Measurements from ENCODE around the gene TBCD. TPM values are rescaled to one million over a fixed set of nuclear protein-coding genes. Genes with fewer than 3 reads are reported as not detected.

Gene TBCD
- total RNA-seq, 3 donors from 2014 or later, result 63.5 to 76.7 (median 66.1) TPM

DNA sequence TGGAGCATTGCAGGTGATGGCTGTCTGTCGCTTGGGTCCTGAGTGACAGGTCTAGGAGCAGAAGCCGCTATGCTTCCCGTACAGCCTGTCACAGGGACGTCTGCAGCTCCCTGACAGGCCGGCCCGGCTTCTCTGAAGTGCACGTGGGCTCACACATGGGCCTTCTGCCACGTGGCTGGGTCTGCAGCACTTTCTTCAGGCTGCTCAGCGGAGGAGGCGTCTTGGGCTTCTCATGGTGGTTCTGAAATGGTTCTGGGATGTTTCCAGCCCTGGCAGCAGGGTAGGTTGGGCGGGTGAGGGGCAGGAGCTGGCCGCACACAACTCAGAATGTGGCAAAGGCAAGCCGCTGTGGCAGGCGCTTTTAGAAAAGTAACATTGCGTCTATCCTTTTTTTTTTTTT lies 168.3 kb downstream of the TBCD start:
- no peaks in the 10 kb centered on the region for H3K27me3 Mint-ChIP-seq (ENCODE audit: low read depth)
- ATAC-seq (no peak), DNase-seq (no peak)
- H3K9me3 Mint-ChIP-seq, result no peaks in the 10 kb centered on the region
- peaks cover 29% of the 10 kb centered on the region for H3K36me3 Mint-ChIP-seq (ENCODE audit: insufficient read depth)
- peaks cover 8% of the 10 kb centered on the region for H3K4me1 Mint-ChIP-seq (ENCODE audit: low read depth)
- H3K4me3 Mint-ChIP-seq, result no peak overlapping the region

- Mint-ChIP-seq H3K4me1 (ENCODE audit: low read depth) (peaks cover 7% of the 10 kb centered on the region), H3K4me3 (no peak overlapping the region), H3K9me3 (no peaks in the 10 kb centered on the region), H3K36me3 (ENCODE audit: insufficient read depth) (peaks cover 25% of the 10 kb centered on the region), H3K27me3 (ENCODE audit: low read depth) (no peaks in the 10 kb centered on the region)
- DNase-seq (no peak), ATAC-seq (no peak)
Observed at GRCh38 chr17:82920715-82921114, 168.8 kb downstream of the TBCD start.

DNA sequence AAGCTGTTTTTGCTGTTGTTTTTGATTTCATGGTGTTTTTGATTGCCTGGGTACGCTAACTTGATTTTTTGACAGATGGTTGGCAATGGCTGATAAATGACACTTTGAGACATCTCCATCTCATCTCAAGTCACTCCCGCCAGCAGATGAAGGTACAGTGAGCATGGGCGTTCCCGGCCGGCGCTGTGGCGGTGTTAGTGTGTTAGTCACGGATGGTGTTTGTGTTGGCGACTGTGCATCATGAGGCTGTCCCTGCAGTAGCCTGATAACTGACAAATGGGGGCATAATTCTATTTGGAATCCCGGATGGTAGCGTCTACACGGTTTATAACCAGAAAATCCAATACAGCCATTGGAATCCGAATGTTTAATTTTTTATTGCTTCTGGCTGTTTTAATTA lies 169.6 kb downstream of the TBCD start:
- DNase-seq (no peak), ATAC-seq (no peak)
- Mint-ChIP-seq H3K36me3 (ENCODE audit: insufficient read depth) (peaks cover 24% of the 10 kb centered on the region), H3K4me3 (no peak overlapping the region), H3K4me1 (ENCODE audit: low read depth) (peaks cover 3% of the 10 kb centered on the region), H3K27me3 (ENCODE audit: low read depth) (no peaks in the 10 kb centered on the region), H3K9me3 (no peaks in the 10 kb centered on the region)

GRCh38 chr17:82922646-82923045 lies 170.8 kb downstream of the TBCD start:
- H3K9me3 Mint-ChIP-seq, result no peaks in the 10 kb centered on the region
- no peak overlapping the region for H3K4me3 Mint-ChIP-seq
- ATAC-seq, result no peak
- no peaks in the 10 kb centered on the region for H3K27me3 Mint-ChIP-seq (ENCODE audit: low read depth)
- H3K4me1 Mint-ChIP-seq (ENCODE audit: low read depth), result no peaks in the 10 kb centered on the region
- H3K36me3 Mint-ChIP-seq (ENCODE audit: insufficient read depth), result peaks cover 25% of the 10 kb centered on the region
- DNase-seq, result no peak

- peaks cover 25% of the 10 kb centered on the region for H3K36me3 Mint-ChIP-seq (ENCODE audit: insufficient read depth)
- no peaks in the 10 kb centered on the region for H3K9me3 Mint-ChIP-seq
Observed at GRCh38 chr17:82923366-82924113, 171.7 kb downstream of the TBCD start.

GRCh38 chr17:82924214-82924613 lies 172.3 kb downstream of the TBCD start:
- Mint-ChIP-seq H3K4me3 (no peak overlapping the region), H3K27me3 (ENCODE audit: low read depth) (no peaks in the 10 kb centered on the region), H3K36me3 (ENCODE audit: insufficient read depth) (peaks cover 27% of the 10 kb centered on the region), H3K9me3 (no peaks in the 10 kb centered on the region), H3K4me1 (ENCODE audit: low read depth) (no peaks in the 10 kb centered on the region)
- DNase-seq (no peak), ATAC-seq (no peak)

More at GRCh38 chr17:82923366-82924113, 171.7 kb downstream of the TBCD start:
- no peaks in the 10 kb centered on the region for H3K27me3 Mint-ChIP-seq (ENCODE audit: low read depth)
- no peak for DNase-seq
- no peak for ATAC-seq
- H3K4me1 Mint-ChIP-seq (ENCODE audit: low read depth), result no peaks in the 10 kb centered on the region
- no peak overlapping the region for H3K4me3 Mint-ChIP-seq

DNA sequence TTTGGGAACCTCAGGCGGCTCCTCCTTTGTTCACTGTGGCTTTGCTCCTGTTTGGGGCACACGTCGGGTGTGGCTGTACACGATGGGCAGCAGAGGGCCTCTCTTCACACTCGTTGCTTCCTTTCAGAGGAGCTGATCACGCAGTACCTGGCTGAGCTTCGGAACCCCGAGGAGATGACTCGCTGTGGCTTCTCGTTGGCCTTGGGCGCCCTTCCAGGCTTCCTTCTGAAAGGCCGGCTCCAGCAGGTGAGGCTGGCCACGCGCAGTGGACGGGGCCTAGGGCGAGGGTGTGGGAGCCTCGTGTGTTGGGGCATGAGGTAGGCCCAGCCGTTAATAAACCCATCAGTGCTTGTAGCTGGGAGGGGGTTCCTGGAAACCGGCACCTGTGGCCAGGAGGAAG lies 172.9 kb downstream of the TBCD start:
- no peak for ATAC-seq
- no peak for DNase-seq
- Mint-ChIP-seq H3K27me3 (ENCODE audit: low read depth) (no peaks in the 10 kb centered on the region), H3K4me3 (no peak overlapping the region), H3K4me1 (ENCODE audit: low read depth) (no peaks in the 10 kb centered on the region), H3K9me3 (no peaks in the 10 kb centered on the region), H3K36me3 (ENCODE audit: insufficient read depth) (peaks cover 27% of the 10 kb centered on the region)

DNA sequence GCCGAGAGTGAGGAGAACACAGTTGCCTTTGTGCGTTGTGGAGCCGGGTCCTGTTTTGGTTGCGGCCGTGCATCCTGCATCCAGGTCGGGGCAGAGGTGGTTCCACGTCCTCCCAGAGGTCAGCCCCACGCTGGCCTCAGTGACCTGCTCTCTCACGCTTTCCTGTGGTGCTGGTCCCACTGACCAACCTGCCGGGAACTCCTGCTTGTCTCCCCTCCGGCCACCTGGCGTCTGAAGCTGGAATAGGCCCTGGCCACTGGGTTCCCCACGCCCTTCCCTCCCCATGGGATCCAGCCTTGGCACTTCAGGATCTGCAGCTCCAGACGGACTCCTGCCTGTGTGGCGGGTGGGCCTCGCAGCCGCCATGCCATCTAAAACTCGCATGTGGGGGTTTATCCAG lies 173.5 kb downstream of the TBCD start:
- Mint-ChIP-seq H3K36me3 (ENCODE audit: insufficient read depth) (peaks cover 26% of the 10 kb centered on the region), H3K4me1 (ENCODE audit: low read depth) (no peaks in the 10 kb centered on the region), H3K9me3 (no peaks in the 10 kb centered on the region)

GRCh38 chr17:82926081-82926480 lies 174.2 kb downstream of the TBCD start:
- DNase-seq (no peak), ATAC-seq (no peak)
- Mint-ChIP-seq H3K4me3 (no peak overlapping the region), H3K36me3 (ENCODE audit: insufficient read depth) (peaks cover 29% of the 10 kb centered on the region), H3K4me1 (ENCODE audit: low read depth) (no peaks in the 10 kb centered on the region), H3K9me3 (no peaks in the 10 kb centered on the region), H3K27me3 (ENCODE audit: low read depth) (no peaks in the 10 kb centered on the region)

More for the DNA sequence above, 173.5 kb downstream of the TBCD start:
- no peaks in the 10 kb centered on the region for H3K27me3 Mint-ChIP-seq (ENCODE audit: low read depth)
- ATAC-seq (no peak), DNase-seq (no peak)
- no peak overlapping the region for H3K4me3 Mint-ChIP-seq

DNA sequence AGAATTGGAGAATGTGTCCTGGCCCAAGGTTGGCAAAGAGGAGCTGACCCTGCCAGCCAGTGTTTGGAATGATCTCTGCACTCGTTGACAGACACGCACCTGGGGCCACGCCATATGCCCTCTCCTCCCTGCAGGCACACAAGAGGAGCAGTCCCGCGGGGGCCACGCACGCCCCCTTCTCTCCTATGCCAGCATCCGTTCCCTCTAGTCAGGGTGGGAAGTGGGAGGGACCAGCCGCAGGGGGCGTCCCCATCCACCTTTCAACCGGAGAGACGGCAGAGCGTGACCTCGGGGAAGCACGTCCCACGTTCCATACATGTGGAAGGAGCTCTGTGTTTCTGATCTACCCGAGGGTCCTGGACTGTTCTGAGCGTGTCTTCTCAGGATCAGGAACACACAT lies 174.9 kb downstream of the TBCD start:
- no peak overlapping the region for H3K4me3 Mint-ChIP-seq
- no peaks in the 10 kb centered on the region for H3K9me3 Mint-ChIP-seq
- ATAC-seq (no peak), DNase-seq (no peak)
- H3K36me3 Mint-ChIP-seq (ENCODE audit: insufficient read depth), result peaks cover 32% of the 10 kb centered on the region
- no peaks in the 10 kb centered on the region for H3K27me3 Mint-ChIP-seq (ENCODE audit: low read depth)
- H3K4me1 Mint-ChIP-seq (ENCODE audit: low read depth), result no peaks in the 10 kb centered on the region

- H3K4me3 Mint-ChIP-seq, result no peak overlapping the region
- no peak for DNase-seq
- H3K27me3 Mint-ChIP-seq (ENCODE audit: low read depth), result no peaks in the 10 kb centered on the region
- no peaks in the 10 kb centered on the region for H3K4me1 Mint-ChIP-seq (ENCODE audit: low read depth)
- ATAC-seq, result no peak
- no peaks in the 10 kb centered on the region for H3K9me3 Mint-ChIP-seq
- peaks cover 36% of the 10 kb centered on the region for H3K36me3 Mint-ChIP-seq (ENCODE audit: insufficient read depth)
Observed at GRCh38 chr17:82927311-82927660, 175.4 kb downstream of the TBCD start.

- no peaks in the 10 kb centered on the region for H3K9me3 Mint-ChIP-seq
- H3K4me1 Mint-ChIP-seq (ENCODE audit: low read depth), result no peaks in the 10 kb centered on the region
- no peak for ATAC-seq
- no peaks in the 10 kb centered on the region for H3K27me3 Mint-ChIP-seq (ENCODE audit: low read depth)
- DNase-seq, result no peak
- no peak overlapping the region for H3K4me3 Mint-ChIP-seq
- peaks cover 35% of the 10 kb centered on the region for H3K36me3 Mint-ChIP-seq (ENCODE audit: insufficient read depth)
Observed at GRCh38 chr17:82927661-82928601, 176.1 kb downstream of the TBCD start.

- Mint-ChIP-seq H3K9me3 (no peaks in the 10 kb centered on the region), H3K4me3 (no peak overlapping the region), H3K27me3 (ENCODE audit: low read depth) (no peaks in the 10 kb centered on the region), H3K4me1 (ENCODE audit: low read depth) (no peaks in the 10 kb centered on the region), H3K36me3 (ENCODE audit: insufficient read depth) (peaks cover 35% of the 10 kb centered on the region)
- ATAC-seq (no peak), DNase-seq (no peak)
Observed at GRCh38 chr17:82929011-82929622, 177.3 kb downstream of the TBCD start.

GRCh38 chr17:82929676-82930042 lies 177.8 kb downstream of the TBCD start:
- DNase-seq (no peak), ATAC-seq (no peak)
- Mint-ChIP-seq H3K36me3 (ENCODE audit: insufficient read depth) (peaks cover 33% of the 10 kb centered on the region), H3K9me3 (no peaks in the 10 kb centered on the region), H3K4me3 (no peak overlapping the region), H3K27me3 (ENCODE audit: low read depth) (no peaks in the 10 kb centered on the region), H3K4me1 (ENCODE audit: low read depth) (no peaks in the 10 kb centered on the region)

All from activated T-cell treated with anti-CD3 and anti-CD28 coated beads, Interleukin-2, amount 50 U/mL, for 4 hours (primary cell).